Hepatocyte (in vitro differentiated cells): ENCODE results near the gene SCGB3A1. TPM values are rescaled to one million over a fixed set of nuclear protein-coding genes. Genes with fewer than 3 reads are reported as not detected.

Source experiments
- DNase-seq: peaks from one replicate; pipeline ENCODE4 v3.0.0-alpha.2; 2016; ENCODE audit warnings: low spot score
- H2AFZ ChIP-seq: fragments of 200-600 bp; sonication (generic); 2 replicates; pipeline ENCODE4 v1.6.0; 2016; ENCODE audit warnings: antibody characterized with exemption, mild to moderate bottlenecking
- H3K27ac ChIP-seq: fragments of 200-600 bp; sonication (generic); 2 replicates; pipeline ENCODE4 v1.5.1; 2016; ENCODE audit warnings: mild to moderate bottlenecking
- H3K27me3 ChIP-seq: fragments of 200-600 bp; sonication (generic); 2 replicates; pipeline ENCODE4 v1.6.1; 2016
- H3K36me3 ChIP-seq: fragments of 200-600 bp; sonication (generic); replicated peaks from 2 replicates; pipeline ENCODE4 v1.5.1; 2016; ENCODE audit warnings: low read depth; ENCODE audit not compliant: insufficient read depth
- H3K4me1 ChIP-seq: fragments of 200-600 bp; sonication (generic); 2 replicates; pipeline ENCODE4 v1.5.1; 2016; ENCODE audit warnings: mild to moderate bottlenecking, moderate library complexity; ENCODE audit not compliant: insufficient read depth
- H3K4me2 ChIP-seq: fragments of 200-600 bp; sonication (generic); 2 replicates; pipeline ENCODE4 v1.6.0; 2016
- H3K4me3 ChIP-seq: fragments of 200-600 bp; sonication (generic); 2 replicates; pipeline ENCODE4 v1.5.1; 2016; ENCODE audit warnings: mild to moderate bottlenecking
- H3K79me2 ChIP-seq: fragments of 200-600 bp; sonication (generic); 2 replicates; pipeline ENCODE4 v1.6.0; 2017; ENCODE audit warnings: mild to moderate bottlenecking
- H3K9me2 ChIP-seq: fragments of 200-600 bp; sonication (generic); replicated peaks from 2 replicates; pipeline ENCODE4 v1.6.0; 2017; ENCODE audit warnings: mild to moderate bottlenecking; ENCODE audit not compliant: insufficient read depth
- H3K9me3 ChIP-seq: fragments of 200-600 bp; sonication (generic); 2 replicates; pipeline ENCODE4 v1.5.1; 2016; ENCODE audit warnings: low read depth, mild to moderate bottlenecking
- H4K20me1 ChIP-seq: fragments of 200-600 bp; sonication (generic); 2 replicates; pipeline ENCODE4 v1.6.0; 2016; ENCODE audit warnings: mild to moderate bottlenecking; ENCODE audit not compliant: insufficient read depth, poor library complexity, severe bottlenecking
- CTCF ChIP-seq: fragments of 200-600 bp; sonication (generic); IDR thresholded peaks from 2 replicates; pipeline ENCODE4 v1.5.1; 2016; ENCODE audit warnings: antibody characterized with exemption, mild to moderate bottlenecking; ENCODE audit not compliant: poor library complexity
- EZH2 ChIP-seq: fragments of 200-600 bp; sonication (generic); IDR thresholded peaks from 2 replicates; pipeline ENCODE4 v1.6.1; 2016; ENCODE audit warnings: antibody characterized with exemption, mild to moderate bottlenecking, borderline replicate concordance
- EZH2phosphoT487 ChIP-seq: fragments of 200-600 bp; sonication (generic); IDR thresholded peaks from one replicate; pipeline ENCODE4 v1.6.1; 2018; ENCODE audit warnings: antibody characterized with exemption, mild to moderate bottlenecking, low read depth, moderate library complexity; ENCODE audit not compliant: unreplicated experiment, severe bottlenecking
- WGBS: methylation state at CpG from one replicate; pipeline ENCODE4 v1.1.6; 2016; ENCODE audit warnings: low lambda C conversion rate; ENCODE audit errors: missing lambda C conversion rate; 5-methylcytosine and 5-hydroxymethylcytosine counted together
- polyA plus RNA-seq: library from polyadenylated mRNA; unstranded; fragments of >200 nt; fragmentation: Nextera tagmentation; extraction: Ambion mirVana; gene quantifications from 2 replicates; pipeline ENCODE4 v1.2.1, GENCODE V29; 2016
- total RNA-seq: library from RNA; depleted of rRNA; stranded (reverse); fragments of >200 nt; gene quantifications from 2 replicates; pipeline ENCODE4 v1.2.3, GENCODE V29; 2014

SCGB3A1 gene
- total and polyA plus RNA-seq, 2 experiments from 2014 or later: not detected

- Histone ChIP-seq H3K9me3 (no peaks in the 10 kb centered on the region), H3K9me2 (no peaks in the 10 kb centered on the region), H3K4me2 (peak overlapping the region; percentile 97), H3K27me3 (peaks cover 13% of the 10 kb centered on the region), H2AFZ (no peak overlapping the region), H4K20me1 (no peaks in the 10 kb centered on the region), H3K79me2 (no peaks in the 10 kb centered on the region), H3K27ac (no peak overlapping the region), H3K4me3 (no peak overlapping the region), H3K4me1 (no peaks in the 10 kb centered on the region), H3K36me3 (no peaks in the 10 kb centered on the region)
- no peak for DNase-seq
- 86% methylated on average over 22 of the region's 22 CpGs for whole genome bisulfite sequencing
- TF ChIP-seq EZH2phosphoT487 (no peak), CTCF (no peak), EZH2 (no peak)
Measured at GRCh38 chr5:180619563-180619915, 28.2 kb upstream of the SCGB3A1 start.

- peak; percentile 71 for DNase-seq
- Histone ChIP-seq H3K9me2 (no peaks in the 10 kb centered on the region), H4K20me1 (no peaks in the 10 kb centered on the region), H2AFZ (peak overlapping the region; percentile 68), H3K4me2 (peak overlapping the region; percentile 97), H3K9me3 (no peaks in the 10 kb centered on the region), H3K36me3 (no peaks in the 10 kb centered on the region), H3K4me1 (no peaks in the 10 kb centered on the region), H3K27me3 (peaks cover 13% of the 10 kb centered on the region), H3K79me2 (no peaks in the 10 kb centered on the region), H3K4me3 (peak overlapping the region; percentile 72), H3K27ac (no peak overlapping the region)
- WGBS: 4% methylated on average over 41 of the region's 90 CpGs
- TF ChIP-seq EZH2phosphoT487 (no peak), CTCF (peak; percentile 48)
Measured at GRCh38 chr5:180618829-180619562, 27.7 kb upstream of the SCGB3A1 start.

- H3K9me3 ChIP-seq: no peaks in the 10 kb centered on the region
- no peak overlapping the region for H3K27ac ChIP-seq
- H3K4me1 ChIP-seq: no peaks in the 10 kb centered on the region
- H3K36me3 ChIP-seq: no peaks in the 10 kb centered on the region
- H3K4me3 ChIP-seq: peak overlapping the region; percentile 72
- WGBS: 15% methylated on average over 15 of the region's 15 CpGs
- H4K20me1 ChIP-seq: no peaks in the 10 kb centered on the region
- no peak for TF ChIP-seq EZH2phosphoT487
- no peak for TF ChIP-seq EZH2
- no peak for TF ChIP-seq CTCF
- peaks cover 13% of the 10 kb centered on the region for H3K27me3 ChIP-seq
- peak overlapping the region; percentile 68 for H2AFZ ChIP-seq
- H3K79me2 ChIP-seq: no peaks in the 10 kb centered on the region
- H3K9me2 ChIP-seq: no peaks in the 10 kb centered on the region
- no peak for DNase-seq
- H3K4me2 ChIP-seq: peak overlapping the region; percentile 97
Measured at GRCh38 chr5:180618487-180618828, 27.2 kb upstream of the SCGB3A1 start.

GRCh38 chr5:180613814-180614188 is 22.5 kb upstream of the SCGB3A1 start:
- H3K4me3 ChIP-seq: no peak overlapping the region
- no peaks in the 10 kb centered on the region for H3K9me2 ChIP-seq
- no peaks in the 10 kb centered on the region for H3K36me3 ChIP-seq
- no peak for DNase-seq
- no peaks in the 10 kb centered on the region for H3K4me1 ChIP-seq
- TF ChIP-seq CTCF (no peak), EZH2phosphoT487 (no peak), EZH2 (no peak)
- no peaks in the 10 kb centered on the region for H4K20me1 ChIP-seq
- no peak overlapping the region for H2AFZ ChIP-seq
- H3K79me2 ChIP-seq: no peaks in the 10 kb centered on the region
- no peak overlapping the region for H3K27ac ChIP-seq
- H3K9me3 ChIP-seq: no peaks in the 10 kb centered on the region
- 94% methylated on average over 11 of the region's 11 CpGs for WGBS
- H3K4me2 ChIP-seq: no peak overlapping the region
- peaks cover 7% of the 10 kb centered on the region for H3K27me3 ChIP-seq
